Fibroblast of skin of right biceps (primary cell): ENCODE results near the gene CHAF1B.
A peak's percentile ranks its signal among the peaks of the same experiment; 100 is the strongest.
"Not testable (repeated sequence)": the region's sequence is repeated elsewhere in the genome, so short reads cannot be mapped to it uniquely, and the experiment has no call there.

ENCODE experiments used
- DNase-seq: peaks from one replicate; pipeline ENCODE4 v3.0.0-alpha.2; 2013

CHAF1B gene

DNA sequence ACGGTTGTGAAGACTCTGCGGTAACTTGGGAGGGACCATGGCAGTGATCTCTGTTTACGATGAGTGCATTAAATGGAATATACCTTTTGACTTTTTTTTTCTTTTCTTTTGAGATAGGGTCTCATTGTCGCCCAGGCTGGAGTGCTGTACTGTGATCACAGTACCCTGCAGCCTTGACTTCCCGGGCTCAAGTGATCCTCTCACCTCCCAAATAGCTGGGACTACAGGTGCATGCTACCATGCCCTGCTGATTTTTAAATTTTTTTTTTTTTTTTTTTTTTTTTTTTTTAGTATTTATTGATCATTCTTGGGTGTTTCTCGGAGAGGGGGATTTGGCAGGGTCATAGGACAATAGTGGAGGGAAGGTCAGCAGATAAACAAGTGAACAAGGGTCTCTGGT lies 6.5 kb downstream of the CHAF1B start:
- DNase-seq = not testable (repeated sequence)

DNA sequence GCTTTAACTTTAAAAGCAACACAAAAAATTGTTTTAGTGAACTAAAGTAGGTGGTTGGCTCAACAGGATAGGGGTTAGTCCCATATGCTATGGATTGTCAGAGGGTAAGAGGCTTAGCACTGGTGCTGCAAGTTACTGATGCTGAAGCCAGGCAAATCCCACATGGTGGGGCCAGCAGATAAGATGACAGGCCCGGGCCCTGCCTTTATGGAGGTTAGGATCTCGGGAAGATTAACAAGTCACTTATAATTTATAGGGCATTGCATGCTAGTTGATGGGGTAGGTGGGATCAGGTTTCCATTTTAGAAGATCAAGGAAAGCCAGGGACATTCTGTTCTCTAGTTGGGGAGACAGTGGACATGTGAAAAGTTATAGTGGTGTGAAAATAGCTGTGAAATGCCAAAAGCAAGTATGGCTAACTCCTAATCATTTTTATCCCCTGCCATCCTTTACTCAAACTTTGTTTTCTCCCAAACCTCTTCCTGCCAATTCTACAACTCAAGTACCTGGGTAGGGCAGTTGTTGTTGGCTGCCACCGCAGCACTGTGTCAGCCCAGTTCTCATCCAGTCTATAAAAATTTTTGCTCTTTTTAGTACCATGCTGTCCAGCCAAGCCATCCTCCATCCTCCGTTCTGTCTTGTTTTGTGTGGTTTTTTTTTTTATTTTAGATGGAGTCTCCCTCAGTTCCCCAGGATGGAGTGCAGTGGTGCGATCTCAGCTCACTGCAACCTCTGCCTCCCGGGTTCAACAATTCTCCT lies 10.3 kb downstream of the CHAF1B start:
- DNase-seq = no peak

DNA sequence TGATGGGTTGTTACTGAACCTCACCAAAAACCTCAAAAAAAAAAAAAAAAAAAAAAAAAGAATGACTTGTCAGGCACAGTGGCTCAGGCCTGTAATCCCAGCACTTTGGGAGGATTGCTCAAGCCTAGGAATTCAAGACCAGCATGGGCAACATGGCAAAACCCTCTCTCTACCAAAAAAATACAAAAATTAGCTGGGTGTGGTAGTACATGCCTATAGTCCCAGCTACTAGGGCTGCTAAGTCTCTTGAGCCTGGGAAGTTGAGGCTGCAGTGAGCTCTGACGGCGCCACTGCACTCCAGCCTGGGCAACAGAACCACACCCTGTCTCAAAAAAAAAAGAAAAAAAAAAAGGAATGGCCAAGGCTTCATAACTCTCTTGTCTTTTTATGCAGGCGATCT lies 11.1 kb downstream of the CHAF1B start:
- no peak for DNase-seq

DNA sequence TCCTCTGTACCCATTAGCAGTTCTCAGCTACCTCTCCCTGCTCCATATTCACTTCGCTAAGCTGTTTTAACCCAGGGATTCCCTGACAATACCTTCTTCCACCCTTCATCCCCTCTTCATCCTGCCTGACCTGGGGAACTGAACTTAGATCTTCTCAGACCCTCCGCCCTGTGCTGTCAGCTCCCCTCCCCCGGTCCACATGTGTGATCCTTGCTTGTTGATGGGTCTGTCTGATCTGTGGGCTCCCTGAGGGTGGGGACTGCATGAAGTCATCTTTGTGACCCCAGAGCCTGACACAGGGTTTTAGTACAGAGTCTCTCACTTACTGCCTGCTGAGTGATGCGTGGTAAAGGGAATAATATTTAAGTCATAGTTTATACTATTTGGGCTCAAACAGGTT lies 11.8 kb downstream of the CHAF1B start:
- DNase-seq = no peak

DNA sequence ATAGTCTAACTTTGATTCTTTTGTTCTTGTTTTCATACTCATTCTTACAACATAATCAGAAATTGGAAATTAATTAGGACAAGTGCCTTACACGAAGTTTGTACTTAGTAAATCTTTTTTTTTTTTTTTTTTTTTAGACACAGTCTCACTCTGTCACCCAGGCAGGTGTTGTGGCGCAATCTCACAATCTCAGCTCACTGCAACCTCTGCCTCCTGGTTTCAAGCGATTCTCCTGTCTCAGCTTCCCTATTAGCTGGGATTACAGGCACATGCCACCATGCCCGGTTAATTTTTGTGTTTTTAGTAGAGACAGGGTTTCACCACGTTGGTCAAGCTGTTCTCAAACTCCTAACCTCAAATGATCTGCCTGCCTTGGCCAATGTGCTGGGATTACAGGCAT lies 12.4 kb downstream of the CHAF1B start:
- DNase-seq = no peak

DNA sequence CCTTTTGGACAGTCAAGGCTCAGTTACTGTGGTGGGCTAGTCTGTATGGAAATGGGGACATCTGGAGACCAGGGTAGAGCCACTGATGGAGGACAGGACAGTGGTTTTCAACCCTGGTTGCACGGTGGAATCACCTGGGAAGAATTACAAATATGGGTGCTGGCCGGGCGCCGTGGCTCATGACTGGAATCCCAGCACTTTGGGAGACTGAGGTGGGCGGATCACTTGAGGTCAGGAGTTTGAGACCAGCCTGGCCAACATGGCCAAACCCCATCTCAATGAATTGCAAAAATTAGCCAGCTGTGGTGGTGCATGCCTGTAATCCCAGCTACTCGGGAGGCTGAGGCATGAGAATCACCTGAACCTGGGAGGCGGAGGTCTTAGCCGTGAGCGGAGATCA lies 14.5 kb downstream of the CHAF1B start:
- not testable (repeated sequence) for DNase-seq

DNA sequence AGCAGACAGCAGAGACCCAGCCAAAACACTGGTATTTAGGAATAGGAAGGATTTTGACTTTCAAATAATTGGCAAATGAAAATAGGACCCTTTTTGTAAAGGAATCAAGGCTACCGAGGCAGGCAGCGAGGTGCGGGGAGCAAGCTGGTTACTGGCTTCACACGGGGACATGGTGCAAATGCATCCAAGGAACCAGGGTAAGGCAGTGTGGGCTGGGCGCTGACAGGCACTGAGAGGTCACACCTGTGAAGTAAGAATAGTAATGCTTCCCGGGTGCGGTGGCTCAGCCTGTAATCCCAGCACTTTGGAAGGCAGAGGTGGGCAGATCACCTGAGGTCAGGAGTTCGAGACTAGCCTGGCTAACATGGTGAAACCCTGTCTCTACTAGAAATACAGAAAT lies 15.5 kb downstream of the CHAF1B start:
- no peak for DNase-seq

DNA sequence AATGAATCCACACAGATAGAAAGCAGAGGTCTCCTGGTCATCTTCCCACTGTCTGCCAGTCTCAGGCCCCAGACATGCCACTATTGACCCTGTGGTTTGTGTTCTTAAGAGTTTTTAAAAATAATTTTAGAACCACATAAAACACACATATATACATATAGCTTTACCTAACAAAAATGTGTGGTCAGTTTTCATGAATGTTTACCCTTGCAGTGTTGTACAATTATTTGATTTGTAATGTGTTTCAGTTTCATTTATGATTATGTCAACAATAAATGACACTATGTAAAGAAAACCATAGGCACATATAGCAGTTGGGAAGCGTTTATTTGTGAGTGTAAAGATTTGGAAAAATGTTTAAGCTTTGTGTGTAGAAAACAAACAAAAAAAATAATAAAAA lies 17.1 kb downstream of the CHAF1B start:
- no peak for DNase-seq

DNA sequence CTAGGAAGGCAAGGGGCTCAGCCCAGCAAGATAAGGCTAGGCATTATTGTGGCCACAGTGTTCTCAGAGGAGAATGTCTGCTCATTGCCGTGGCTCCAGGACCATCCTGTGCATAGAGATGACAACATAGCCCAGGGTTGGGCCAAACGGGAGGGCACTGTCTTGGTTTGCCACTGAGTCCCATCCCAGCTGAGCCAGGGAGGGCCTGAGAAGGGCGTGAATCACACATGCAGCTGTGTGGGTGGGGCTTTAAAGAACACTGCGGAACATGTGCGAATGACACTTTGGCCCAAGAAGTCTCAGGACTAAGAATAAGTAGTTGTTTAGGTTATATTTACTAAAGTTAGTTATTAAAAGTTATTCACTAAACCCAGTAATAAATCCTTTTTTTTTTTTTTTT lies 18.5 kb downstream of the CHAF1B start:
- no peak for DNase-seq

DNA sequence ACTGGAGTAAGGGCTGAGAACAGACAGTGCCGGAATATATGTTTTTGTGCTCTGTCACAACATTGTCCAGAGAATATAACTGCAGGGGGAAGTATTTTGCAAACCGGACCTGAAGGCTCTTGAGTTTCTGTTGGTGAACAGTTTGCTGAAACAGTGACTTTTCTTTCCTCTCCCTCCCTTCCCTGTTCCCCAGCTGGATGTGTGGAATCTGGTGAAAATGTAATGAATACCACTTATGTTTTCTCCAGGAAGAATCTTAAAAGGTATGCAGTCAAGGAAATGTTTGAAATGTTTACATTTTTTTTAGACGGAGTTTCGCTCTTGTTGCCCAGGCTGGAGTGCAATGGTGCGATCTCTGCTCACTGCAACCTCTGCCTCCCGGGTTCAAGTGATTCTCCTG lies 23.4 kb downstream of the CHAF1B start:
- DNase-seq = no peak

DNA sequence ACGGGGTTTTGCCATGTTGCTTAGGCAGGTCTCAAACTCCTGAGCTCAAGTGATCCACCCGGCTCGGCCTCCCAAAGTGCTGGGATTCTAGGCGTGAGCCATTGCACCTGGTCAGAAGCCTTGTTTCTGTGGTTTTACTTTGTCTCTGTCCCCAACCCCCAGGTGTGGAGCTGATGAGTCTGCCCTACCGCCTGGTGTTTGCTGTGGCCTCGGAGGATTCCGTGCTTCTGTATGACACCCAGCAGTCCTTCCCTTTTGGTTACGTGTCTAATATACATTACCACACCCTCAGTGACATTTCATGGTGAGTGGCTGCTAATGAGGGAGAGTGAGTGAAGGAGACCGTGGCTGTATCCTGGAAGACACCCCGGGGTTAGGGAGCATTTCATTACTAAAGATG lies 26.1 kb downstream of the CHAF1B start:
- DNase-seq = no peak

DNA sequence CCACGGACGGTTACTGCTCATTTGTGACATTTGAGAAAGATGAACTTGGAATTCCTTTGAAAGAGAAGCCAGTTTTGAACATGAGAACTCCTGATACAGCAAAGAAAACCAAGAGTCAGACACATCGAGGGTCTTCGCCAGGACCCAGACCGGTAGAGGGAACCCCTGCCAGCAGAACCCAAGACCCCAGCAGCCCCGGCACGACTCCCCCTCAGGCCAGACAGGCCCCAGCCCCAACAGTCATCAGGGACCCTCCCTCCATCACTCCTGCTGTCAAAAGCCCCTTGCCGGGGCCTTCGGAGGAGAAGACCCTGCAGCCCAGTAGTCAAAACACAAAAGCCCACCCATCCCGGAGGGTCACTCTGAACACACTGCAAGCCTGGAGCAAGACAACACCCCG lies 27.7 kb downstream of the CHAF1B start:
- DNase-seq = no peak

DNA sequence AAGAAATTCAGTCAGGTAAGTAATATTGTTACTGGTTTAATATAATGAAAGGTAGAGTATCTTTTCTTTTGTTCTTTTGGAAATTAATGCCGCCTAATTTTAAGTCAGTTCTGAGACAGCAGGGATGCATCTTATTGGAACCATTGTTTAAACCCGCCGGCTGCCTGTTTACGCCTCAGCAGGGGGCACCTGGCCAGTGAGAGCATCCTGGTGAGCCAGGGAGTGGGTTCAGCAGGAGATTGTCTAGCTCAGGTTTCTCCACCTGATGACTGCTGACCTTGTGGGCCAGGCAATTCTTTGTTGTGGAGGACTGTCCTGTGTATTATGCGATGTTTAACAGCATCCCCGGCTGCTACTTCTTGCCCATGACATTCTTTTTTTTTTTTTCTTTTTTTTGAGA lies 30.2 kb downstream of the CHAF1B start:
- DNase-seq = no peak

DNA sequence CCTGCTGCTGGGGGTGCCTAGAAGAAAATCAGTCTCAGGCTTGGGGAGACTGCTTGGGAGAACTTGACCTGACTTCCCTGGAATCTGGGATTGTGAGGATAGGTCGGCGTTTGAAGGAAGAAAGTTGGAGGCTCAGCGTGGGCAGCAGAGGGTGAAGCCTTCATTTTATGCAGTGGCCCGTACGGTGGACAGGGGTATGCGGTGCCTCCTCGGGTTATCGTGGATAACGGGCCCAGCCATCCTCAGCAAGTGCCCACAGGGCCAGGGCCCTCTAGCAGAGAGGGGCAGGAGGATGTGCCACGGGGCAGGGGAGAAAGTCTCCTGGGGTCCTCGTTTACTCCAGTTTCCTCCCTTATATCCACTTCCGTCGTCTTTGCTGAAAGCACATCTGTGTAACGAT lies 34.0 kb downstream of the CHAF1B start:
- no peak for DNase-seq

DNA sequence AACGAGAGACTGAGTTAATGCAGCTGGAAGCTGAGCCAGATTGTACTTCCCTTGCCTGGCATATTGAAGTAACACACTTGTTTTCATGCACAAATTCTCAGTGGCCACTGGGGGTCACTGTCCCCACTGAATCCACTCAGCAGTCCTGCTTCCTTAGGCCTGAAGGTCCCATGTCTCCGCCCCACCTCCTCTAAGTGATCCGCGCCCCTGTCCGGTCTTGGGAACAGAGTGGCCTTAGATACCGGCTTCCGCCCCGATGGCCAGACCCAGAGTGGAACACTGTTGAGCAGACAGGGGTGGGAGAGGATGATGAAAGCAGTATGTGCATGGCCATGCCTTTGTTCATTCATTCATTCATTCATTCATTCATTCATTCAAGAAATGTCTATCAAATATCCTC lies 34.8 kb downstream of the CHAF1B start:
- DNase-seq = peak; percentile 82

DNA sequence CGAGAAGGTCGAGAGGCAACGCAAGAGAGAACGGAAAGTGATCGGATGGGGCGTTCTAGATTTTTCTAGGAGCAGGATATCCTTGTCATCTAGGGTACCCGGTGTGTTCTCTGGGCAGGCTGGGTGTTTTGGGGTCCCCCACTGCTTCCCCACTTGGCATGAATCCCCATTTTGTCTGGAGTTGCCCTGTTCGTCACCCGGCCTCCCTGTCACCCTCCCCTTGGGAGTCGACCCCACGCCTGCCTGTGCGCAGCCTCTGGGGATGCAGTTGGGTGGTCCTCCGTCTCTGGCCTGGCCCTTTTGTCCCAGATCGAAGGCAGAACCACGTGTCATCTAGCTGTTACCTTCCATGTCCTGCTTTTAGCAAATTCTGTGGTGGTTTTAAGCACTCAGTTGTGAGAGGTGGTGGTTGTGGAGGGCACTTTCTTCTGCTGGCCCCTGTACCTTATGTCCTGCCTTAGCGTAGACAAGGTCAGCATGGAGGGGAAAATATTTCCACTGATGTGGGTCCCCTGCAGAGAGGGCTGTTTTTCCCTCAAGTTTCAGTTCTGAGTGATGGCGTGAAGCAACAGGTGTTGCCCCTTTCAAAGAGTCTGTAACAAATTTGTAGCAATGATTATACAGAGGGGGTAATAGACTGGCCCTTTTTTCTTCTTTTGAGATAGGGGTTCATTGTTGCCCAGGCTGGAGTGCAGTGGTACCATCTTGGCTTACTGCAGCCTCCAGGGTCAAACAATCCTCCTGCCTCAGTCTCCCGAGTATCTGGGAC lies 35.6 kb downstream of the CHAF1B start:
- DNase-seq = no peak

DNA sequence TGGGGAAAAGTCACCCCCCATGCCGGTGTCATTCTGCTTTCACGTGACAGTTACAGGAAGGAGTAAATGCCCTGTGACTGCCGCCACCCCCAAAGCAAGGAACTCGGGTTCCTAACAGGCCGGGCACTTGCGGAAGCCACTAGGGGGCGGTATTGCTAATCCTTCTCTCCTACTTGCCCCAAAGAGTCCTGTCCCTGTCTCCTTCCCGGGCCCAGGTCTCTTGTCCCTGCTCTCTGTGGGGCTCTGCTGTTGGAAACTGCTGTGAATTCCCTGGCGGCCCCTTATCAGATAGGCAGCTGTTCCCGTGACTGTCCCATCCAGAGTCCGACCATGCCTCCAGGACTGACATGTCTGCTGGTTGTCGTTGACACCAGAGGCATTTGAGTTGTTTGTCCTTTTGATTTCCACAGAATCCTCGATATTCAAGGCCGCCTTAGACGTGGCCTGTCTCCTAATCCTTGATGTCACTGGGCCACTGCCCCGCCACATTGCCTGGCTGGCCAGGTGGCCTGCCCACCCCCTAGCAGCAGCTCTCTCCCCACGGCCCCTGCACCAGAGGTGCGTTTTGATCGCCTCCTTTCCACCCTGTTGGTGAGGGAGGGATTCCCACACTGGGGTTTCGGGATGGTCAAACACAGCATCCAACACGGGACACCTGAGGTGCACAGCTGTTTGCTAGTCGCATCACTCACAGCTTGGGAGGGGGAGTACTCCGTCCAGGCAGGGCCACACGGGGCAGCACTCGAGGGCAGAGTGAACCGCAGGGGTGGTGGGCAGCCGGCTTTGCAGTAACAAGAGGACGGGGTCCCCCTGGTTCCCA lies 37.3 kb downstream of the CHAF1B start:
- peak; percentile 69 for DNase-seq

DNA sequence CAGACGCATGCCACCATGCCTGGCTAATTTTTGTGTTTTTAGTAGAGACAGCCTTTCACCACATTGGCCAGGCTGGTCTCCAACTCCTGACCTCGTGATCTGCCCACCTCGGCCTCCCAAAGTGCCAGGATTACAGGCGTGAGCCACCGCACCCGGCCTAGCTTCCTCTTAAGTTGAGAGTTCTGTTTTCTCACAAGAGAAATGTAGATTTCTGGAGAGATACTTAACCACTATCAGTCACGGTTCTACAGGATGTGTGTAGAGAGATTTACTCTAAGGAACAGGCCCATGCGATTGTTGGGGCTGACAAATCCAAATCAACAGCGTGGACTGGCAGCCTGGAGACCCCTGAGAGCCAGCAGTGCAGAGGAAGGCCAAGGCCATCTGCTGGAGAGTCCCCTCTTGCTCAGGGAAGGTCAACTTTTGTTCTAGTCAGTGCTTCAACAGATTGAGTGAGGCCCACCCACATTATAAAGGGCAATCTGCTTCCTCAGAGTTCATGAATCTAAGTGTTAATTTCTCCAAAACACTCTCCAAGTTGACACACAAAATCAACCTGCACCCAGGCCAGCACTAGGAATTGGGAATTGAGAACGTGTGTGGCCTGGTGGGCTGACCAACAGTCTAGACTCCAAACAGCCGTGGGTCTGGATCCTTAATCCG lies 38.7 kb downstream of the CHAF1B start:
- DNase-seq = no peak

DNA sequence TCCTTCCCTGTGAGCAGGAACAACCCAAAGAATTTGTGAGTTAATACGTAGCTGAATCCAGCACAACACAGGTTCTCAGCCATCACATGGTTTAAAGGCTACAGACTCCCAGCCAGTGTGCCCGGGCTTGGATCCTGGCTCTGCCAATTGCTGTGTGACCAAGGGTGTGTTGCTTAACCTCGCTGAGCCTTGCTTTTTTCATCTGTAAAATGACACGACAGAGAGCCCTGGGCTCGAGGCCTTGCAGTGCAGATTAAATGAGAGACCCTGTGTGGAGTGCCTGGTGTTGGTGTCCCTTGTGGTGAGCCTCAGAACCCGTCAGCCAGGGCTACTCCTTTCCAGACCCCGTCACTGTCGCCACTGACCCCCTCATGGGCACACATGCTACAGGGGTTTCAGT lies 39.4 kb downstream of the CHAF1B start:
- DNase-seq = no peak

DNA sequence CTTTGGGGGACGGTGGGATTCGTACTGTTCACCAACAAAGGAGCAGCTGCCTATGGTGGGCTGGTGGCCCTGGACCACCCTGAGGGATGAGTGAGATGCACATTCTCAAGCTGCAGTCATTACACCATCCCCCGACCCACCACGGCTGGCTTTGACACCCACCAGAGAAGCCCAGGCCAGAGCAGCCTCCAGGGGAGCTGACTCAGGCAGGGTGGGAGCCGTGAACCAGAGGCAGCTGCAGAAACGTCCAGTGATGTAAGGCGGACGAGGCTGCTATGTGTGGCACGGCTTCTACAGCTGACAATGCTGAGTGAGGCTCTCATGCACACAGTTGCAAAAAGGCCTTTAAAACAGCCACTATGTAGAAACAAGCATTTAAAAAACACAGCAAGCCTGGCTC lies 40.1 kb downstream of the CHAF1B start:
- peak; percentile 65 for DNase-seq

DNA sequence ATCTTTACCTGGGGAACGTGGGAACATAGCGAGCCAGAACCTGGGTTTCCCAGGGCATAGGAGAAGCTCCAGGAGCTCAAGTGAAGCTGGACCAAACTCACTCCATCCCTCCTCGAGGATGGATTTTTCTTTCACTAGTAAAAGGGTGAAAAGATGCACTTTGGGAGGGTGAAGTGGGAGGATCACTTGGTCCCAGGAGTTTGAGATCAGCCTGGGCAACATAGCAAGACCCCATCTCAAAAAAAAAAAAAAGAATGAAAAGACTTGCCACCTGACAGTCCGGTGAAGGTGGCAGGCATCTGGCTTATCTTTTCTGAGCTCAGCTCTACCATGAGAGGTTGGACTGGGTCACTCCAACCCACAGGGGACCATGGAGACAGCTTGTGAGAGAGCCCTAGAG lies 42.3 kb downstream of the CHAF1B start:
- no peak for DNase-seq

DNA sequence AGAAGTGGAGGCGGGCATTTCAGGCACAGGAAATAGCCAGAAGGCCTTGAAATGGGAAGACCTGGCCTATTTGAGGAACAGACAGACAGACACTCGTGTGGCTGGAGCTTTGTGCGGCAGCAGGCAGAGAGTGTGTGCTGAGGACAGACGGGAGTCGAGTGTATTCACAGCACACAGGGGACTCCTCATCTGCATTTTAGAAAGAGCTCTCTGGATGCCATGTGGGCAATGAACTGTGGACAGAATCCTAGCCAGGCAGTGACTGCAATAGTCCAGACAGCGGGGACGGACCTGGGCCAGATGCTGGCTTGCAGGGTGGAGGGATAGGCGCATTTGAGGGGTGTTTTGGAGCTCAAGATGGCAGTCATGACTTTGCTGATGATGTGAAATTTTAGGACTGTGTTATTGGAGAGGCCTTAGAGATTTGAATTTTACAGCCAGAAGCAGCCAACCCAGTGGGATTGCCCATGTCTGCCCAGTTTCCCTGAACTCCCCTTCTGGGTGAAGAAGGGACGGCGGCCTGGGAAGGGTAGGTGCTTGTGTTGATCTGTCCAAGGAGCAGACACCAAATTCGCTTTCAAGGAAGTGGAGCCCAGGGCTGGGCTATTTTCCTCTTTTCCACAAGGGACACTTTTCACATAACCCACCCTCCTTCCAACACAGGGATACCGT lies 43.7 kb downstream of the CHAF1B start:
- DNase-seq = no peak
